RWPE2 (cell line): ENCODE measurements around the gene SEMA6C.

Source experiments
- ATAC-seq: fragments of 200-7000 bp; cut with Tn5 transposase; 3 replicates; pipeline ENCODE4 v1.9.1; 2021; ENCODE audit warnings: low read depth
- DNase-seq: peaks from one replicate; pipeline ENCODE4 v3.0.0-alpha.2; 2020; ENCODE audit warnings: low spot score
- H3K27ac ChIP-seq: fragments of 450-650 bp; 2 replicates; pipeline ENCODE4 v1.5.1; 2017; ENCODE audit warnings: mild to moderate bottlenecking; ENCODE audit not compliant: poor library complexity, severe bottlenecking
- H3K27me3 ChIP-seq: fragments of 250-450 bp; sonication (Bioruptor Pico); 2 replicates; pipeline ENCODE4 v1.5.1; 2021; ENCODE audit warnings: mild to moderate bottlenecking, moderate library complexity; ENCODE audit not compliant: insufficient read depth, poor library complexity, severe bottlenecking
- H3K36me3 ChIP-seq: fragments of 250-450 bp; sonication (Bioruptor Pico); 2 replicates; pipeline ENCODE4 v1.5.1; 2020; ENCODE audit warnings: low read depth, mild to moderate bottlenecking, moderate library complexity
- H3K4me1 ChIP-seq: fragments of 250-450 bp; sonication (Bioruptor Pico); 2 replicates; pipeline ENCODE4 v1.5.1; 2021; ENCODE audit warnings: mild to moderate bottlenecking, moderate library complexity; ENCODE audit not compliant: insufficient read depth, poor library complexity, severe bottlenecking
- H3K4me3 ChIP-seq: fragments of 250-450 bp; sonication (Bioruptor Pico); 2 replicates; pipeline ENCODE4 v1.5.1; 2021; ENCODE audit warnings: mild to moderate bottlenecking, moderate library complexity; ENCODE audit not compliant: severe bottlenecking
- H3K9me3 ChIP-seq: fragments of 250-450 bp; sonication (Bioruptor Pico); 2 replicates; pipeline ENCODE4 v1.5.1; 2021; ENCODE audit warnings: mild to moderate bottlenecking, moderate library complexity; ENCODE audit not compliant: severe bottlenecking
- TF ChIP-seq, protein P1 (sequence below): fragments of 450-650 bp; IDR thresholded peaks from one replicate; pipeline ENCODE4 v1.5.1; 2017; ENCODE audit warnings: mild to moderate bottlenecking, moderate library complexity; ENCODE audit not compliant: poor library complexity, severe bottlenecking

Gene SEMA6C

DNA sequence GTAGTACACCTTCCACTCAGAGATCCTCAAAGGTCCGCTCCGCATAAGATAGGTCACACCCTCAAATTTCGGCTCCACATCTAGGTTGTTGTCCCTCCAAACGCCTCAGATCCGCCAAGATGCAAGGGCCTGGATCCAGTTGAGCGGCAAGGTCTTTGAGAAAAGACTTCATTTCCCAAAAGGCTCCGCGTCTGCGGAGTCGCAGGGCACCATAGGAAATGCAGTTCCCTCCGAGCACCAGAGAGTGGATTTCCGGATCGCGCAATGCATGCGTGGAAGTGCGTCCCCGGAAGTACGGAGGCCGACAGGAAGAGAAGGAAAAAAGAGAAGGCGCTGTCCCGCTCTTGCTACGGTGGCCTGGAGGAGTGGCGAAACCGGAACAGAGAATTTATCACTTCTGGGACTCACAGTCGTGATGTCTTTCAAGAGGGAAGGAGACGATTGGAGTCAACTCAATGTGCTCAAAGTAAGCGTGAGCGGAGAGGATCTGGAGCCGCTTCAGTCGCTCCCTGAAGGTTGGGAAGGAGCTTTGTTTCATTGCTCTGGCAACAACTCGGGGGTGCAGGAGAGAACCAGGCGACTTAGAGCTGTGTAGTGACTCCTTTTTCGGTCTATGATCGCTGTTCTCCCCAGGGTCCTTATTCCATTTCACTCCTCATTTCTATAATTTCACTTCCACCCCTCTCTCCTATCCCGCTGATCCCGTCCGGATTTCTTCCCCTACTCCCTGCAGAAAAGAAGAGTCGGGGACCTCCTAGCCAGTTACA lies 19.5 kb upstream of the SEMA6C start, which contains the start of the genes LYSMD1 and SCNM1:
Gene LYSMD1 (minus strand): TSS at position 165 of the 767 bp plus-strand sequence. CDS start 644 bp downstream, outside the sequence.
Gene SCNM1 (plus strand): TSS at position 407 of the 767 bp plus-strand sequence. CDS start 9 bp downstream, at position 416.
- H3K36me3 ChIP-seq = peaks cover 24% of the 10 kb centered on the region

DNA sequence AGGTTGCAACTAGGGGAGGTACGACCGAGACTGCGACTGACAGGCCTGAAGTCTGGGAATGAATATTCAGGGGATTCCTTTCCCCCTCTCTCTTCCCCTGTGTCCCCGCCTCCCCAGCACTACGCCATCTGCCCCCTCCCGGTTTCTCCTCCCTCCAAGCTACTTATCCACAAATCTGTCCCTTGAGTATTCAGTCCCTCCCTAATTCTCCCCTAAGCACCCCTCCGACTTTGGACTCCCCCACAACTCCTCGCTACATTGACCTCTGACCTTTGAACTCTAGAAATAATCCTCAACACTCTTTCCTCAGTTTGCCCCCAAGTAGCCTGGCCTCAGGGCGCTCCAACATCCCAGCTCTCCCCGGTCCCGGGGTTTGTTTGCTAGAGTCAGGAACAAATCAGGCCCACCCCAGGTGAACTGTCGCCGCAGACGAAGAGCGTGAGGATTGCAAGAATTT lies 18.9 kb upstream of the SEMA6C start:
- Histone ChIP-seq H3K27ac (peak overlapping the region; percentile 53), H3K27me3 (no peaks in the 10 kb centered on the region), H3K4me3 (peak overlapping the region; percentile 61), H3K36me3 (peaks cover 24% of the 10 kb centered on the region), H3K9me3 (no peaks in the 10 kb centered on the region), H3K4me1 (peaks cover 6% of the 10 kb centered on the region)
- ATAC-seq (no peak; the same call in 1 of the 3 replicates), DNase-seq (no peak)
- TF ChIP-seq, protein P1, sequence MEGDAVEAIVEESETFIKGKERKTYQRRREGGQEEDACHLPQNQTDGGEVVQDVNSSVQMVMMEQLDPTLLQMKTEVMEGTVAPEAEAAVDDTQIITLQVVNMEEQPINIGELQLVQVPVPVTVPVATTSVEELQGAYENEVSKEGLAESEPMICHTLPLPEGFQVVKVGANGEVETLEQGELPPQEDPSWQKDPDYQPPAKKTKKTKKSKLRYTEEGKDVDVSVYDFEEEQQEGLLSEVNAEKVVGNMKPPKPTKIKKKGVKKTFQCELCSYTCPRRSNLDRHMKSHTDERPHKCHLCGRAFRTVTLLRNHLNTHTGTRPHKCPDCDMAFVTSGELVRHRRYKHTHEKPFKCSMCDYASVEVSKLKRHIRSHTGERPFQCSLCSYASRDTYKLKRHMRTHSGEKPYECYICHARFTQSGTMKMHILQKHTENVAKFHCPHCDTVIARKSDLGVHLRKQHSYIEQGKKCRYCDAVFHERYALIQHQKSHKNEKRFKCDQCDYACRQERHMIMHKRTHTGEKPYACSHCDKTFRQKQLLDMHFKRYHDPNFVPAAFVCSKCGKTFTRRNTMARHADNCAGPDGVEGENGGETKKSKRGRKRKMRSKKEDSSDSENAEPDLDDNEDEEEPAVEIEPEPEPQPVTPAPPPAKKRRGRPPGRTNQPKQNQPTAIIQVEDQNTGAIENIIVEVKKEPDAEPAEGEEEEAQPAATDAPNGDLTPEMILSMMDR = no peak

More for the DNA sequence above, 19.5 kb upstream of the SEMA6C start, which contains the start of the genes LYSMD1 and SCNM1:
- TF ChIP-seq, protein P1 = no peak
- no peaks in the 10 kb centered on the region for H3K27me3 ChIP-seq
- H3K27ac ChIP-seq = peak within 1 kb of the TSS; percentile 53
- peak within 1 kb of the TSS; percentile 61 for H3K4me3 ChIP-seq
- ATAC-seq = peak; percentile 90
- peaks cover 6% of the 10 kb centered on the region for H3K4me1 ChIP-seq
- H3K9me3 ChIP-seq = no peaks in the 10 kb centered on the region
- peak; percentile 95 for DNase-seq

DNA sequence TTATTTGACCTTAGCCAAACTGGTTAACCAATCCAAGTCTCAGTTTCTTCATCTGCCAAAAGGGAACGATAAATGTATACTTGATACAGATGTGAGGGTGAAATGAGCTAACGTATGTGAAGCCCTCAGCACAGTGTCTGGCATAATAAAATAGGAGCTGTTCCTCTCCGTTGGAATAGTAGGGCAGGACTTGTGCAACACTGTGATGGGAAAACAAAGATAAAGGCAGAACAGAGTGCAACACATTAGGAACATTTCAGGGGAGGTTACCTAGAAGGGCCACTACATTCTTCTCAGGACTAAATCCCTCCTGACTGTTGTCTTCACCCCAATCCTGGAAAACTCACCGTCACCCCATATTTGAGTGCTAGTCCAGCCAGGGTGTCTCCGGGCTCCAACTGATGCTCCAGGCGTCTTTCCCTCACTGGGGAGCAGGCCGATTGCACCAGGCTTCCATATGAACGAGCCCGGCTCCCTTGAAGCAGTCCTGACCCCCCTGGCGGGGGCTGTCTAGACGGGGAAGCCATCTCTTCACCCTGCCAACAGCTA lies 18.4 kb upstream of the SEMA6C start:
- Histone ChIP-seq H3K36me3 (peaks cover 24% of the 10 kb centered on the region), H3K9me3 (no peaks in the 10 kb centered on the region), H3K27me3 (no peaks in the 10 kb centered on the region), H3K4me3 (peak overlapping the region; percentile 61), H3K4me1 (peaks cover 6% of the 10 kb centered on the region), H3K27ac (peak overlapping the region; percentile 53)
- ATAC-seq = peak; percentile 36; the same call in 2 of the 3 replicates
- TF ChIP-seq, protein P1 = no peak
- no peak for DNase-seq

DNA sequence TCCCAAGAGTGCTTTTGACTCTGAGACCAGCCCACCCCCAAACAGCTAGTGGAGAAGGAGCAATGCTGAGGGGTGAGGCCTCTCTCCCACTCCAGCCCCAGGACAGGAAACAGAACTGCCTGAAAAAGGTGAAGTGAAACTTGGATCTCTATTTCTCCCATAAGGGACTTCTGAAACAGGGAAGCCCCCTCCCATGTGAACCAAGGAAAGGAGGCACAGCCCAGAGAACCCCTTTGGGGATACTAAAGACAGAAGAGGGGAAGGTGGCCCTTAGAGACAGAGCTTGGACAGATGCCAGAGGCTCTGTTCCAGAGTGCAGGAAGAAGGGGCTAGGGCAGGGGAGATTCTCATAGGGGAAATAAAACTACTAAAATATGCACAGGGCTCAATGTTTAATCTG lies 12.9 kb upstream of the SEMA6C start:
- TF ChIP-seq, protein P1 = no peak
- H3K4me3 ChIP-seq = no peak overlapping the region
- no peak for DNase-seq
- H3K36me3 ChIP-seq = peaks cover 13% of the 10 kb centered on the region; the same call in 1 of the 2 replicates
- H3K9me3 ChIP-seq = no peaks in the 10 kb centered on the region
- H3K27me3 ChIP-seq = no peaks in the 10 kb centered on the region
- no peaks in the 10 kb centered on the region for H3K4me1 ChIP-seq
- ATAC-seq = no peak
- H3K27ac ChIP-seq = no peak overlapping the region
